HL-60/S4 (cell line): Measurements from ENCODE around the gene LAMA2.
"Not testable (repeated sequence)": the region's sequence is repeated elsewhere in the genome, so short reads cannot be mapped to it uniquely, and the experiment has no call there.

Source experiments
- in situ Hi-C: fragments of 300-500 bp; cut with MboI; formaldehyde crosslinking; loops from 2 replicates; pipeline ENCODE4 v1.14.3; 2022; ENCODE audit warnings: low sequenced_read_pairs

Gene LAMA2

GRCh38 chr6:129114636-129115391, 231.9 kb downstream of the LAMA2 start:
- in situ Hi-C loops, result no loop called here

- in situ Hi-C loops, result no loop called here
Observed at GRCh38 chr6:129115471-129115870, 232.5 kb downstream of the LAMA2 start.

- in situ Hi-C loops, result no loop called here
Observed at GRCh38 chr6:129117355-129117754, 234.4 kb downstream of the LAMA2 start.

GRCh38 chr6:129120856-129121638, 238.1 kb downstream of the LAMA2 start:
- in situ Hi-C loops, result no loop called here

GRCh38 chr6:129124347-129124746, 241.4 kb downstream of the LAMA2 start:
- in situ Hi-C loops, result no loop called here

- in situ Hi-C loops, result no loop called here
Observed at GRCh38 chr6:129130106-129130505, 247.2 kb downstream of the LAMA2 start.

GRCh38 chr6:129130959-129131681, 248.2 kb downstream of the LAMA2 start:
- in situ Hi-C loops, result no loop called here

GRCh38 chr6:129133770-129134192, 250.8 kb downstream of the LAMA2 start:
- in situ Hi-C loops, result no loop called here

- in situ Hi-C loops, result no loop called here
Observed at GRCh38 chr6:129134535-129134934, 251.6 kb downstream of the LAMA2 start.

GRCh38 chr6:129135451-129135850, 252.5 kb downstream of the LAMA2 start:
- in situ Hi-C loops, result no loop called here

- in situ Hi-C loops, result no loop called here
Observed at GRCh38 chr6:129136751-129137150, 253.8 kb downstream of the LAMA2 start.

GRCh38 chr6:129138739-129139405, 255.9 kb downstream of the LAMA2 start:
- in situ Hi-C loops, result no loop called here

GRCh38 chr6:129140526-129140925, 257.6 kb downstream of the LAMA2 start:
- in situ Hi-C loops, result no loop called here

- in situ Hi-C loops, result no loop called here
Observed at GRCh38 chr6:129141499-129141898, 258.6 kb downstream of the LAMA2 start.

GRCh38 chr6:129146902-129147301, 264.0 kb downstream of the LAMA2 start:
- in situ Hi-C loops, result no loop called here

GRCh38 chr6:129150507-129150906, 267.6 kb downstream of the LAMA2 start:
- in situ Hi-C loops, result no loop called here

- in situ Hi-C loops, result no loop called here
Observed at GRCh38 chr6:129153257-129153656, 270.3 kb downstream of the LAMA2 start.

- in situ Hi-C loops, result not testable (repeated sequence)
Observed at GRCh38 chr6:129159242-129159641, 276.3 kb downstream of the LAMA2 start.

- in situ Hi-C loops, result no loop called here
Observed at GRCh38 chr6:129162605-129163004, 279.7 kb downstream of the LAMA2 start.

- in situ Hi-C loops, result no loop called here
Observed at GRCh38 chr6:129163551-129163950, 280.6 kb downstream of the LAMA2 start.

GRCh38 chr6:129164032-129164431, 281.1 kb downstream of the LAMA2 start:
- in situ Hi-C loops, result no loop called here
